Neural cell (in vitro differentiated cells): ENCODE measurements around the gene TMEM202. TPM values are rescaled to one million over a fixed set of nuclear protein-coding genes. Genes with fewer than 3 reads are reported as not detected.

Experiments
- H2AFZ ChIP-seq: fragments of 200-600, 300-800 bp; sonication (generic), shearing (Covaris generic); 2 replicates; pipeline ENCODE4 v1.6.0; 2014; ENCODE audit warnings: low read depth, mild to moderate bottlenecking, antibody characterized with exemption, low read length, moderate library complexity
- H3F3A ChIP-seq: fragments of 200-600 bp; shearing (Covaris generic); 2 replicates; pipeline ENCODE4 v1.6.1; 2016; ENCODE audit warnings: mild to moderate bottlenecking, moderate library complexity, mixed read lengths, antibody characterized with exemption, low read length; ENCODE audit not compliant: insufficient read depth, poor library complexity, severe bottlenecking
- H3K27ac ChIP-seq: fragments of 200-600, 300-800 bp; sonication (generic), shearing (Covaris generic); 2 replicates; pipeline ENCODE4 v1.5.1; 2014; ENCODE audit warnings: mild to moderate bottlenecking, low read length, moderate library complexity
- H3K27me3 ChIP-seq: fragments of 300-800, 200-600 bp; sonication (generic), shearing (Covaris generic); 2 replicates; pipeline ENCODE4 v1.6.0; 2014; ENCODE audit warnings: mild to moderate bottlenecking, low read depth, low read length, moderate library complexity; ENCODE audit not compliant: insufficient read depth
- H3K36me3 ChIP-seq: fragments of 300-800, 200-600 bp; sonication (generic), shearing (Covaris generic); 2 replicates; pipeline ENCODE4 v1.5.1; 2014; ENCODE audit warnings: mild to moderate bottlenecking, antibody characterized with exemption, low read length, moderate library complexity; ENCODE audit not compliant: insufficient read depth
- H3K4me2 ChIP-seq: fragments of 300-800, 200-600 bp; sonication (generic), shearing (Covaris generic); 2 replicates; pipeline ENCODE4 v1.6.0; 2014; ENCODE audit warnings: mild to moderate bottlenecking, low read length
- H3K4me3 ChIP-seq: fragments of 300-800, 200-600 bp; sonication (generic), shearing (Covaris generic); 2 replicates; pipeline ENCODE4 v1.5.1; 2014; ENCODE audit warnings: mild to moderate bottlenecking, low read length, moderate library complexity
- H3K79me2 ChIP-seq: fragments of 200-600 bp; shearing (Covaris generic); replicated peaks from 2 replicates; pipeline ENCODE4 v1.6.0; 2014; ENCODE audit warnings: mild to moderate bottlenecking, low read length, moderate library complexity; ENCODE audit not compliant: insufficient read depth
- H3K9ac ChIP-seq: fragments of 300-800, 200-600 bp; sonication (generic), shearing (Covaris generic); 2 replicates; pipeline ENCODE4 v1.6.1; 2016; ENCODE audit warnings: mild to moderate bottlenecking, low read length, mixed read lengths
- H3K9me2 ChIP-seq: fragments of 200-600 bp; shearing (Covaris generic); 2 replicates; pipeline ENCODE4 v1.6.1; 2016; ENCODE audit warnings: mild to moderate bottlenecking, low read length, mixed read lengths; ENCODE audit not compliant: insufficient read depth
- H3K9me3 ChIP-seq: fragments of 200-600, 300-800 bp; sonication (generic), shearing (Covaris generic); 2 replicates; pipeline ENCODE4 v1.6.1; 2016; ENCODE audit warnings: mild to moderate bottlenecking, mixed run types, low read length, moderate library complexity, mixed read lengths
- H4K20me1 ChIP-seq: fragments of 200-600 bp; shearing (Covaris generic); 2 replicates; pipeline ENCODE4 v1.6.1; 2016; ENCODE audit warnings: mild to moderate bottlenecking, mixed run types; ENCODE audit not compliant: insufficient read depth
- EP300 ChIP-seq: fragments of 450-650 bp; conservative IDR thresholded peaks from 2 replicates; pipeline ENCODE4 v1.6.1; 2014; ENCODE audit warnings: antibody characterized with exemption, mild to moderate bottlenecking, moderate library complexity; ENCODE audit not compliant: poor library complexity, severe bottlenecking
- EZH2 ChIP-seq: fragments of 200-600, 300-800 bp; shearing (Covaris generic), sonication (generic); IDR thresholded peaks from 2 replicates; pipeline ENCODE4 v1.6.1; 2014; ENCODE audit warnings: antibody characterized with exemption, low read length, borderline replicate concordance, mild to moderate bottlenecking; ENCODE audit not compliant: insufficient read depth, poor library complexity, severe bottlenecking
- MXI1 ChIP-seq: fragments of 450-650 bp; conservative IDR thresholded peaks from 2 replicates; pipeline ENCODE4 v1.6.1; 2014; ENCODE audit warnings: antibody characterized with exemption, mild to moderate bottlenecking; ENCODE audit not compliant: poor library complexity, severe bottlenecking
- POLR2AphosphoS5 ChIP-seq: IDR thresholded peaks from 2 replicates; pipeline ENCODE4 v1.6.1; 2012
- RAD21 ChIP-seq: fragments of 450-650 bp; conservative IDR thresholded peaks from 2 replicates; pipeline ENCODE4 v1.6.1; 2014; ENCODE audit warnings: antibody characterized with exemption, mild to moderate bottlenecking, moderate library complexity
- REST ChIP-seq: IDR thresholded peaks from 2 replicates; pipeline ENCODE4 v1.6.1; 2012; ENCODE audit warnings: borderline replicate concordance
- SMC3 ChIP-seq: fragments of 450-650 bp; conservative IDR thresholded peaks from 2 replicates; pipeline ENCODE4 v1.6.1; 2014; ENCODE audit warnings: antibody characterized with exemption, mild to moderate bottlenecking, moderate library complexity; ENCODE audit not compliant: poor library complexity
- TAF1 ChIP-seq: IDR thresholded peaks from 2 replicates; pipeline ENCODE4 v1.6.1; 2012; ENCODE audit warnings: low read depth
- polyA plus RNA-seq: library from polyadenylated mRNA; depleted of rRNA; stranded (reverse); fragments of >200 nt; gene quantifications from 2 replicates; pipeline ENCODE4 v1.2.3, GENCODE V29; 2014
- TF ChIP-seq, protein P1 (sequence below): fragments of 450-650 bp; IDR thresholded peaks from 2 replicates; pipeline ENCODE4 v1.5.1; 2014; ENCODE audit warnings: antibody characterized with exemption, mild to moderate bottlenecking, moderate library complexity; ENCODE audit not compliant: poor library complexity, severe bottlenecking

TMEM202 gene
- polyA plus RNA-seq, 1 donor from 2014 or later, result not detected

DNA sequence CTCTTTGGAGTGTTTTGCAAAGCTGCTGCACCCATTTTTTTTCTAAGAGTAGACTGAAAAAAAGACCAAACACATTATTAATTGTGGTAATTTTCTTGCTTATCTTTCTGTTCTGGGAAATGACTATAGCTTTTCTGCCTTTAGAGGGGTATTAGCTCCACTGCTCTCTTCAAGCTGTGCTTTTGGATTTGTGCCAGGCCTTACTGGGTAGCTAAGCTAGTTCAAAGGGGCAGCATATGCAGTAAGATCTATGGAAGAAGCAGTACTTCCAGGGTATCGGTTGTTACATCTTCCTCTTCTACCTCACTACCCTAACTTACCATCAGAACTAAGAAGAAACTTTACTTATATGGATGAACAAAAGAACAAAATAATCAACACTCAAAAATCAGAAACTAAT lies 47.3 kb downstream of the TMEM202 start:
- H2AFZ ChIP-seq, result no peak overlapping the region
- H3K4me3 ChIP-seq, result no peak overlapping the region
- no peaks in the 10 kb centered on the region for H3F3A ChIP-seq
- H3K79me2 ChIP-seq, result no peaks in the 10 kb centered on the region
- no peaks in the 10 kb centered on the region for H3K36me3 ChIP-seq
- no peaks in the 10 kb centered on the region for H3K9me3 ChIP-seq
- no peaks in the 10 kb centered on the region for H3K9me2 ChIP-seq
- TF ChIP-seq, protein P1, sequence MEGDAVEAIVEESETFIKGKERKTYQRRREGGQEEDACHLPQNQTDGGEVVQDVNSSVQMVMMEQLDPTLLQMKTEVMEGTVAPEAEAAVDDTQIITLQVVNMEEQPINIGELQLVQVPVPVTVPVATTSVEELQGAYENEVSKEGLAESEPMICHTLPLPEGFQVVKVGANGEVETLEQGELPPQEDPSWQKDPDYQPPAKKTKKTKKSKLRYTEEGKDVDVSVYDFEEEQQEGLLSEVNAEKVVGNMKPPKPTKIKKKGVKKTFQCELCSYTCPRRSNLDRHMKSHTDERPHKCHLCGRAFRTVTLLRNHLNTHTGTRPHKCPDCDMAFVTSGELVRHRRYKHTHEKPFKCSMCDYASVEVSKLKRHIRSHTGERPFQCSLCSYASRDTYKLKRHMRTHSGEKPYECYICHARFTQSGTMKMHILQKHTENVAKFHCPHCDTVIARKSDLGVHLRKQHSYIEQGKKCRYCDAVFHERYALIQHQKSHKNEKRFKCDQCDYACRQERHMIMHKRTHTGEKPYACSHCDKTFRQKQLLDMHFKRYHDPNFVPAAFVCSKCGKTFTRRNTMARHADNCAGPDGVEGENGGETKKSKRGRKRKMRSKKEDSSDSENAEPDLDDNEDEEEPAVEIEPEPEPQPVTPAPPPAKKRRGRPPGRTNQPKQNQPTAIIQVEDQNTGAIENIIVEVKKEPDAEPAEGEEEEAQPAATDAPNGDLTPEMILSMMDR, result no peak
- no peak overlapping the region for H3K27ac ChIP-seq
- H3K27me3 ChIP-seq, result no peaks in the 10 kb centered on the region
- H4K20me1 ChIP-seq, result no peaks in the 10 kb centered on the region
- H3K9ac ChIP-seq, result no peak overlapping the region
- no peak overlapping the region for H3K4me2 ChIP-seq

DNA sequence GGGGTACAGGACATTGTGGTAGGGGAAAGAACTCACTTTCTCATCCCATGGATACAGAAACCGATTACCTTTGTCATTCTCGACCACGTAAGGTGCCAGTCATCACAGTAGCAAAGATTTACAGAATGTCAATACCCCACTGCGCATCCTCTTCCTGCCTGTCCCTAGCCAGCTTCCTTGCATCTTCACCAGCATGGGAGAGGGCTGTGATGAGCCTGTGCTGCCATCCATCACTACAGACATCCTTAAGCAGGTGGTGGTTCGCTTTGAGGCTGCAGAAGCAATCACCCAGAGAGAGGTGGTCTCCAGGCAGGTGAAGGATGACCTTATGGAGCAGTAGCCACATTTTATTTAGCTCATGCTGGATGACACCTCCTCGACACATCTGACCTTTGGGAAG lies 52.7 kb downstream of the TMEM202 start:
- Histone ChIP-seq H3K4me2 (no peak overlapping the region), H3K9me3 (no peaks in the 10 kb centered on the region), H3K36me3 (no peaks in the 10 kb centered on the region), H2AFZ (no peak overlapping the region), H3F3A (no peaks in the 10 kb centered on the region), H3K9ac (no peak overlapping the region), H3K27ac (no peak overlapping the region), H3K79me2 (no peaks in the 10 kb centered on the region), H3K27me3 (no peaks in the 10 kb centered on the region), H4K20me1 (no peaks in the 10 kb centered on the region), H3K9me2 (no peaks in the 10 kb centered on the region), H3K4me3 (no peak overlapping the region)
- no peak for TF ChIP-seq TAF1
- no peak for TF ChIP-seq POLR2AphosphoS5
- TF ChIP-seq SMC3, result no peak
- no peak for TF ChIP-seq EZH2

DNA sequence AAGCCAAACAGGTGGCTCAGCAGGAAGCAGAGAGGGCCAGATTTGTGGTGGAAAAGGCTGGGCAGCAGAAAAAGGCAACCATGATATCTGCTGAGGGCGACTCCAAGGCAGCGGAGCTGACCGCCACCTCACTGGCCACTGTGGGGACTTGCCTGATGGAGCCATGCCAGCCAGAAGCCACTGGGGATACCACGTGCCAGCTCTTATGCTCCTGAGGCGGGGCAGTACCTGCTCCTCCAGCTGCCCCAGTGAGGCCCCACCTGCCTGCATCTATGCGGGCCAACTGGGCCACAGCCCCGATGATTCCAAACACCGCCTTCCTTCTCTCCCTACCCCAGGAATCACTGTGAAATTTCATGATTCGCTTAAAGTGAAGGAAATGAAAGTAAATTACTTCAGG lies 53.1 kb downstream of the TMEM202 start:
- no peak overlapping the region for H3K9ac ChIP-seq
- no peak overlapping the region for H3K4me3 ChIP-seq
- no peaks in the 10 kb centered on the region for H3K27me3 ChIP-seq
- H3K79me2 ChIP-seq, result no peaks in the 10 kb centered on the region
- no peak overlapping the region for H3K4me2 ChIP-seq
- no peaks in the 10 kb centered on the region for H4K20me1 ChIP-seq
- no peaks in the 10 kb centered on the region for H3K9me3 ChIP-seq
- no peaks in the 10 kb centered on the region for H3K36me3 ChIP-seq
- H3F3A ChIP-seq, result no peaks in the 10 kb centered on the region
- H3K9me2 ChIP-seq, result no peaks in the 10 kb centered on the region
- TF ChIP-seq EZH2 (no peak), RAD21 (no peak), POLR2AphosphoS5 (no peak), MXI1 (no peak), TAF1 (no peak), EP300 (no peak), SMC3 (no peak), REST (no peak)
- TF ChIP-seq, protein P1, result no peak
- H3K27ac ChIP-seq, result no peak overlapping the region
- no peak overlapping the region for H2AFZ ChIP-seq
